H1 (cell line): ENCODE measurements around the gene APOL2. TPM values are rescaled to one million over a fixed set of nuclear protein-coding genes. Genes with fewer than 3 reads are reported as not detected.
"Not testable (repeated sequence)": the region's sequence is repeated elsewhere in the genome, so short reads cannot be mapped to it uniquely, and the experiment has no call there.

Experiments
- CTCF ChIA-PET: fragments of 300-600 bp; sonication (Branson Sonifier 250); formaldehyde crosslinking; loops from one replicate; lab custom pipeline; 2021; ENCODE audit not compliant: partially characterized antibody; lab: Charles Lee
- POLR2A ChIA-PET: fragments of 300-600 bp; sonication (Branson Sonifier 250); formaldehyde crosslinking; loops from one replicate; lab custom pipeline; 2021; ENCODE audit warnings: inconsistent platforms; ENCODE audit not compliant: partially characterized antibody; lab: Charles Lee
- DNase-seq, 2 experiments: peaks; one replicate each; pipeline versions ENCODE4 v3.0.0 to v3.0.0-alpha.2; 2010 to 2022; ENCODE audit warnings: low spot score in 2 of 2, low read depth in 1 of 2, mixed read lengths in 1 of 2
- FAIRE-seq: peaks from 2 replicates; lab custom pipeline; 2011; peaks lifted over from hg19 to GRCh38; lab: Jason Lieb, UNC
- H2AFZ ChIP-seq: 2 replicates; pipeline ENCODE4 v1.8.1; 2012; ENCODE audit warnings: low read length, inconsistent platforms
- H2AK5ac ChIP-seq: 2 replicates; pipeline ENCODE4 v1.6.1; 2013; ENCODE audit warnings: low read depth, low read length
- H2BK120ac ChIP-seq: replicated peaks from 2 replicates; pipeline ENCODE3; 2013; ENCODE audit warnings: low read depth, low read length, inconsistent platforms
- H2BK12ac ChIP-seq: 2 replicates; pipeline ENCODE4 v1.6.1; 2013; ENCODE audit warnings: low read depth, low read length
- H2BK15ac ChIP-seq: 2 replicates; pipeline ENCODE4 v1.6.1; 2013; ENCODE audit warnings: low read length
- H2BK20ac ChIP-seq: 2 replicates; pipeline ENCODE4 v1.6.1; 2013; ENCODE audit warnings: low read length
- H2BK5ac ChIP-seq: 2 replicates; pipeline ENCODE4 v1.6.1; 2013; ENCODE audit warnings: low read depth, low read length
- H3K14ac ChIP-seq: 2 replicates; pipeline ENCODE4 v1.6.1; 2013; ENCODE audit warnings: inconsistent platforms; ENCODE audit not compliant: insufficient read length
- H3K18ac ChIP-seq: 2 replicates; pipeline ENCODE4 v1.6.1; 2013; ENCODE audit warnings: low read length; ENCODE audit errors: extremely low read depth
- H3K23ac ChIP-seq: 2 replicates; pipeline ENCODE4 v1.6.1; 2013; ENCODE audit warnings: inconsistent platforms; ENCODE audit not compliant: insufficient read length
- H3K23me2 ChIP-seq: 2 replicates; pipeline ENCODE4 v1.6.1; 2013; ENCODE audit warnings: low read depth, low read length
- H3K27ac ChIP-seq: 2 replicates; pipeline ENCODE4 v1.6.1; 2011; ENCODE audit warnings: low read depth, low read length, inconsistent platforms
- H3K27me3 ChIP-seq, 4 experiments: replicated peaks in 1 of 4; 1 replicate in 1 of 4; 2 replicates in 3 of 4; pipeline versions ENCODE4 v1.6.1 to v1.8.1; 2011 to 2013; ENCODE audit warnings: low read length in 3 of 4, mild to moderate bottlenecking in 3 of 4, inconsistent platforms in 2 of 4, mixed read lengths in 2 of 4, moderate library complexity in 1 of 4; ENCODE audit not compliant: control insufficient read depth in 3 of 4, insufficient read depth in 3 of 4; ENCODE audit errors: extremely low read depth in 1 of 4
- H3K36me3 ChIP-seq, 4 experiments: 2 replicates each; pipeline versions ENCODE4 v1.6.1 to v1.8.1; 2011 to 2013; ENCODE audit warnings: mild to moderate bottlenecking in 4 of 4, low read length in 3 of 4, moderate library complexity in 2 of 4, control low read depth in 1 of 4, inconsistent platforms in 1 of 4; ENCODE audit not compliant: insufficient read depth in 4 of 4, control insufficient read depth in 2 of 4
- H3K4ac ChIP-seq: replicated peaks from 2 replicates; pipeline ENCODE3; 2013; ENCODE audit warnings: low read length, low read depth, mixed read lengths, inconsistent platforms; ENCODE audit not compliant: insufficient read length
- H3K4me1 ChIP-seq, 4 experiments: replicated peaks in 1 of 4; 1 replicate in 1 of 4; 2 replicates in 3 of 4; pipeline versions ENCODE4 v1.6.1 to v1.8.1; 2011 to 2013; ENCODE audit warnings: low read length in 3 of 4, inconsistent platforms in 2 of 4, mixed read lengths in 1 of 4; ENCODE audit not compliant: insufficient read depth in 4 of 4, control insufficient read depth in 3 of 4
- H3K4me2 ChIP-seq, 2 experiments: 2 replicates each; pipeline versions ENCODE4 v1.6.1 to v1.8.1; 2011 to 2013; ENCODE audit warnings: low read depth in 2 of 2, low read length in 2 of 2, control low read depth in 1 of 2, inconsistent platforms in 1 of 2, mild to moderate bottlenecking in 1 of 2; ENCODE audit not compliant: insufficient read depth in 1 of 2
- H3K4me3 ChIP-seq, 4 experiments: fragments of 200-600, 300-600 bp in 1 of 4; sonication (generic), shearing (Covaris generic), sonication (Bioruptor Twin) in 1 of 4; 2 replicates each; pipeline versions ENCODE4 v1.5.1 to v1.8.1; 2011 to 2016; ENCODE audit warnings: low read length in 4 of 4, low read depth in 3 of 4, control low read depth in 2 of 4, inconsistent platforms in 2 of 4, mild to moderate bottlenecking in 2 of 4, mixed read lengths in 1 of 4, moderate library complexity in 1 of 4; ENCODE audit not compliant: insufficient read depth in 2 of 4; ENCODE audit errors: extremely low read depth in 1 of 4
- H3K56ac ChIP-seq: replicated peaks from 2 replicates; pipeline ENCODE3; 2013; ENCODE audit warnings: low read depth, mild to moderate bottlenecking, mixed read lengths, low read length, inconsistent platforms; ENCODE audit not compliant: insufficient read length
- H3K79me1 ChIP-seq: 2 replicates; pipeline ENCODE4 v1.6.1; 2013; ENCODE audit warnings: low read depth, low read length, control low read depth
- H3K79me2 ChIP-seq, 2 experiments: 2 replicates each; pipeline versions ENCODE4 v1.6.1 to v1.8.1; 2012 to 2013; ENCODE audit warnings: low read length in 2 of 2, mild to moderate bottlenecking in 2 of 2, inconsistent platforms in 1 of 2; ENCODE audit not compliant: insufficient read depth in 2 of 2, control insufficient read depth in 1 of 2
- H3K9ac ChIP-seq, 4 experiments: replicated peaks in 1 of 4; 1 replicate in 1 of 4; 2 replicates in 3 of 4; pipeline versions ENCODE4 v1.6.1 to v1.8.1; 2011 to 2013; ENCODE audit warnings: low read depth in 3 of 4, low read length in 3 of 4, control low read depth in 2 of 4, mild to moderate bottlenecking in 2 of 4, moderate library complexity in 2 of 4, inconsistent platforms in 1 of 4; ENCODE audit errors: extremely low read depth in 1 of 4
- H3K9me3 ChIP-seq, 2 experiments: 2 replicates each; pipeline versions ENCODE4 v1.6.1 to v1.8.1; 2012 to 2013; ENCODE audit warnings: mild to moderate bottlenecking in 2 of 2, moderate library complexity in 2 of 2, control low read depth in 1 of 2, inconsistent platforms in 1 of 2, low read depth in 1 of 2, low read length in 1 of 2, mixed read lengths in 1 of 2; ENCODE audit not compliant: insufficient read depth in 2 of 2
- H4K20me1 ChIP-seq, 2 experiments: replicated peaks in 1 of 2; 2 replicates each; pipeline versions ENCODE3 to v1.8.1; 2011 to 2013; ENCODE audit warnings: inconsistent platforms in 2 of 2, low read length in 2 of 2, mild to moderate bottlenecking in 1 of 2; ENCODE audit not compliant: insufficient read depth in 2 of 2, control insufficient read depth in 1 of 2
- H4K5ac ChIP-seq: 2 replicates; pipeline ENCODE4 v1.6.1; 2013; ENCODE audit warnings: low read length, low read depth, mixed read lengths, inconsistent platforms; ENCODE audit not compliant: insufficient read length
- H4K8ac ChIP-seq: 2 replicates; pipeline ENCODE4 v1.8.0; 2013; ENCODE audit warnings: mild to moderate bottlenecking, moderate library complexity, low read length, inconsistent platforms; ENCODE audit not compliant: insufficient read depth; ENCODE audit errors: extremely low read depth
- H4K91ac ChIP-seq: replicated peaks from 2 replicates; pipeline ENCODE3; 2013; ENCODE audit warnings: low read length, mixed read lengths, inconsistent platforms; ENCODE audit not compliant: insufficient read length
- WGBS, 2 experiments: shearing (Covaris generic) in 1 of 2; methylation state at CpG; one replicate each; pipeline versions ENCODE4 v1.1.6 to v1.1.7; 2013 to 2015; ENCODE audit warnings: low lambda C conversion rate in 2 of 2, mixed read lengths in 2 of 2, inconsistent platforms in 1 of 2, low coverage in 1 of 2, missing lambda C conversion rate in 1 of 2; ENCODE audit not compliant: insufficient replicate concordance in 2 of 2, insufficient coverage in 1 of 2, insufficient read length in 1 of 2; ENCODE audit errors: extremely low coverage in 1 of 2, missing lambda C conversion rate in 1 of 2; 5-methylcytosine and 5-hydroxymethylcytosine counted together
- polyA plus RNA-seq, 7 experiments: library from polyadenylated mRNA; depleted of rRNA in 3 of 7; stranded (reverse) in 5 of 7; unstranded in 2 of 7; fragments of >200 nt in 5 of 7; fragments of 200-250 nt in 2 of 7; gene quantifications; 1 replicate in 5 of 7; 2 replicates in 1 of 7; 4 replicates in 1 of 7; pipeline versions ENCODE4 v1.2.1 to v1.2.3, GENCODE V29; 2011 to 2013; ENCODE audit warnings: missing spikeins in 2 of 7, mixed read lengths in 2 of 7
- total RNA-seq: library from RNA; stranded (reverse); fragmentation: NEBNext Ultra II Directional; extraction: Animal tissue kit (Norgen Biotek cat#: 25700); gene quantifications from 2 replicates; pipeline ENCODE4 v1.2.1, GENCODE V29; 2021

The APOL2 gene
- total and polyA plus RNA-seq, 2 of the 8 experiments (the other 6 are each of a cell fraction or from before 2014, with no cell fraction given), result 8.1 to 11.0 TPM

GRCh38 chr22:36271951-36272350 is 32.6 kb upstream of the APOL2 start:
- not testable (repeated sequence) for H3K4ac ChIP-seq, H3K56ac ChIP-seq, H2BK15ac ChIP-seq, H2AFZ ChIP-seq, DNase-seq, H2BK120ac ChIP-seq, H3K23ac ChIP-seq, H3K79me2 ChIP-seq, H4K8ac ChIP-seq, H3K4me2 ChIP-seq, H2AK5ac ChIP-seq, H2BK12ac ChIP-seq, H4K20me1 ChIP-seq, H3K4me3 ChIP-seq, H3K9ac ChIP-seq, H2BK5ac ChIP-seq, H2BK20ac ChIP-seq, H4K5ac ChIP-seq, H3K79me1 ChIP-seq, H3K4me1 ChIP-seq, H3K36me3 ChIP-seq, H3K14ac ChIP-seq, H3K9me3 ChIP-seq, H3K18ac ChIP-seq, H3K23me2 ChIP-seq, FAIRE-seq, H3K27ac ChIP-seq, H4K91ac ChIP-seq, H3K27me3 ChIP-seq
- CTCF ChIA-PET, result interaction anchor here (0.6 to 4.0 kb wide), 6 partner anchors 9 to 225 kb away, joined by 3 to 15 read pairs (median 4); partner anchors contain the start of gene APOL2
- WGBS, 2 experiments, result 73% methylated on average over 3 of the region's 5 CpGs; no CpG with 5 or more reads in 1 of the 2 experiments
- POLR2A ChIA-PET, result interaction anchor here (1.4 kb wide), 1 partner anchor 237 kb away, joined by 3 read pairs; no protein-coding TSS in a partner anchor

GRCh38 chr22:36271231-36271630 is 31.9 kb upstream of the APOL2 start:
- H2BK12ac ChIP-seq, H3K36me3 ChIP-seq, H3K27me3 ChIP-seq, H2AK5ac ChIP-seq, H2BK15ac ChIP-seq, H3K4me1 ChIP-seq, H4K20me1 ChIP-seq, H4K8ac ChIP-seq, H3K9me3 ChIP-seq, H4K91ac ChIP-seq, H3K23me2 ChIP-seq, H3K14ac ChIP-seq, H3K4me3 ChIP-seq, H3K79me1 ChIP-seq, H3K18ac ChIP-seq, H3K4me2 ChIP-seq, FAIRE-seq, H2BK5ac ChIP-seq, DNase-seq, H3K27ac ChIP-seq, H2BK20ac ChIP-seq, H3K56ac ChIP-seq, H3K79me2 ChIP-seq, H3K4ac ChIP-seq, H2BK120ac ChIP-seq, H3K23ac ChIP-seq, H2AFZ ChIP-seq, H4K5ac ChIP-seq, H3K9ac ChIP-seq: not testable (repeated sequence)
- CTCF ChIA-PET, result interaction anchor here (0.6 to 4.0 kb wide), 10 partner anchors 9 to 226 kb away, joined by 3 to 15 read pairs (median 3); partner anchors contain the start of gene APOL2
- POLR2A ChIA-PET, result interaction anchor here (1.4 kb wide), 1 partner anchor 238 kb away, joined by 3 read pairs; no protein-coding TSS in a partner anchor
- 89% methylated on average over 7 of the region's 7 CpGs; no CpG with 5 or more reads in 1 of the 2 experiments for WGBS, 2 experiments
